Stimulated activated CD8-positive, alpha-beta memory T cell treated with anti-CD3 and anti-CD28 coated beads, Interleukin-7, amount 100 ng/mL, for 48 hours (primary cell): ENCODE data around the gene CD33.
A peak's percentile ranks its signal among the peaks of the same experiment; 100 is the strongest.

Experiments used
- DNase-seq, 2 donors: peaks; one replicate each; pipeline ENCODE4 v3.0.0-alpha.2; 2020; ENCODE audit warnings: low read depth in 1 of 2; ENCODE audit errors: extremely low read depth in 1 of 2

The CD33 gene

DNA sequence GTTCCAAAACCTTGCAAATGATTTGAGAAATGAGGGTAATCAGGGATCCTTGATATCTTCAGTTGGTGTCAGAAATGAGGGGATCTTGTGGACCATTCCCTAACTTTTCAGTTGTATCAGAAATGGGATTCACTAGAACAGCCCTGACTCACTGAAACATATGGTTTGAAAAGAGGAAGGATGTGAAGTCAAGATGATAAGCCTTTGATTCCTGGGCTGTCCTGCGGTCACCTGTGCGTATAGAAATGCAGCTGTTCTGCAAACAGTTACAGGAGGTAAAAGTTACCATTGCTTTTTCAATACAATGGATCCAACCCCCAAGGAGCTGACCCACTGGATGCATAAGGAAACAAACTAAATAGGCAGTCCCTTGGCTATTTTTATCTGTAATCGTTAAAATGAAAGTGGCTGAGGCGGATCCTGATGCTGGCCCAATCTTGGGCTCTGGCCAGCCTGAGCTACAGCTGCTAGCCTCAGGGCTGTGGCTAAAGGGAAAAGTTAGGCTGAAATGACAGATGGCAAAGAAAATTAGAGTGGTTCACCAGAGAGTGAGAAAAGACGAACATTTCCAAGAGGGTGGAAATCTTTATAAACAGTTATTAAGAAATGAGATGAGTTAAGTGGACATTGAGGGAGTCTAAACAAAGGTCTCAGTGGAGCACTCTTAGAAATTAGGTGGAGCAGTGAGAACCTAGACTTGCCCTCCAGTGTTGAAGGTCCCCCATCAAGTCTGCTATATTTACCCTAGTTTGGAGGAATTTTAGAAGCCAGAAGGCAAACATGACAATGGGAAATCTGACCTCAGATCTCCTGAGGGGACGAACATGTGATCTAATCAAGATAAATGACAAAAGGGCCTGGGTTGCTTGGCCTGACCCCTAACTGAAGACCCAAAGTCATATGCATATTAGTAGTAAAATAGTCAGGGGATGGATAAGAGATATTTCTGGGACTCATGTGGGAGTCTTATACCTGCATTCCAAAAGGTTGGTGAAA lies 33.6 kb downstream of the CD33 start:
- no peak for DNase-seq

DNA sequence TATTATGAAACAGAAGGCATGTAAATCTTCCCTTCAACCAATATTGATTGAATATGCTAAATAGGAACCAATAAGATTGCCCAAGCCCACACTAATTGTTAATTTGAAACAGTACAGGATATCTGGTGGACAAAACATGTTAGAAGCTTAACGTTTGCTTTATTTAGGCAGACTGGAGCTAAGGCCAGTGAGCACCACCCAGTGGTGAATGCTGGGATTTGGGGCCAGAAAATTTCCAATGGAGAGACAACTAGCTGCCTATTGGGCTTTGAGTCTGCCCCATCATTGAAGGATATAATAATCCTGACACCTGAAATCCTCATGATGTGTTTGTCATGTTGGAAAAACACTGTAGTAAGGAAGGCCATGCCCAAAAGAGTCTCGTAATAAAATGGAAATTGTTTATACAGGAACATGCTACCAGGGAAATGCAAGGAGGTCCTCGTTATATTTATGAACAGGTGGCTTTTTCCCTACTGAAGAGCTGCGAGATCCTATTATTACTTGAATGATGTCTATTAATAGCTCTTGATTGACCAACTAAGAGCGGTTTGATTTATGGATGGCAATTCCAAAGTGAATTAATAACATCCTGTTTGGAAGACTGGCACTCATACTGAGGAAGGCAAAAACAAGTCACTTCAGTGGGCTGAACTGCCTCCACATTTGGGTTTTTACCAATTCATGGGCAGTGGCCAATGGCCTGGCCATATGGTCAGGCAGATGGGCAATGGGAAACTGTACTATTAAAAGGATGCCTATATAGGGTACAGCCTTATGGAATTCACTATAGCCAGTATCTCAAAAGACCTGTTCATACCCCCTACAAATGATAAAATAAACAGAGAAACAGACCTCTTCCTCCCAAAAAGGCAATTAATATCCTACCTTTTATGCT lies 34.7 kb downstream of the CD33 start:
- DNase-seq = peak in 1 of 2 donors; percentile 18

DNA sequence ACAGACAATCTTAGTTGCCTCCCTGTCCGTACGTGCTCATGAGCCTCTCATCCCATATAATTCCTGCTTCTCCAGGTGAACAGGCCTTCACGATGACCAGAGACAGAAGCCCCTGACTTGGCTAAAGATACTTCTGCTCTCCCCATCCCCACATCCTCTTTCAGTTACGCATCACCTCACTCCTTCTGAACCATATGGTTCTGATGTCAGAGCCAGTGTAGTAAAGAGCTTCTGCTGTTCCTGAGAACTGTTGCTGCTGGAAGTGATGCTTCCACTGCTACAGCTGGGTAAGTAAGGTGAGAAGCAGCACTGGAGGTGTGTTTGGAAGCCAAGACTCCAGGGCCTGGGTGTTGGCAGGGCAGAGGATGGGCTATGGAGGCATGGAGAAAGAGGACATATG lies 38.9 kb downstream of the CD33 start:
- no peak for DNase-seq

DNA sequence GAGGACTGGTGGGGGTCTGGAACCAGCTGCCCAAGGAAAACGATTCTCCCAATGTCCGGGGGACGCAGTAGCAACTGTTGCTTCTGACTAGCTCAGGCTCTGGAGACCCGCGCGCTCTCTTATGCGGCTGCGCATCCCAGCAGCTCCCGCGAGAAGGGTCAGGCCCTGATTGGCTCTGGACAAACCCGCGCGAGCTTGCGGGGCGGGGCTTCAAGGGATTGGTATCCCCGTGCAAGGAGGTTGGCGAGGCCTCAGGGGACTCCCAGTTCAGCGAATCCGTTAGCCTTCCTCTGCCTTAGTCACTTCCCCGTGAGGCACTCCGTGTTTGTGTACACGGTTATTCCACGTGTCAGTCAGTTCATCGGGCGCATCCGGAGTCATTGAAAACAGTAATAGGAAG lies 46.2 kb downstream of the CD33 start:
- no peak for DNase-seq

DNA sequence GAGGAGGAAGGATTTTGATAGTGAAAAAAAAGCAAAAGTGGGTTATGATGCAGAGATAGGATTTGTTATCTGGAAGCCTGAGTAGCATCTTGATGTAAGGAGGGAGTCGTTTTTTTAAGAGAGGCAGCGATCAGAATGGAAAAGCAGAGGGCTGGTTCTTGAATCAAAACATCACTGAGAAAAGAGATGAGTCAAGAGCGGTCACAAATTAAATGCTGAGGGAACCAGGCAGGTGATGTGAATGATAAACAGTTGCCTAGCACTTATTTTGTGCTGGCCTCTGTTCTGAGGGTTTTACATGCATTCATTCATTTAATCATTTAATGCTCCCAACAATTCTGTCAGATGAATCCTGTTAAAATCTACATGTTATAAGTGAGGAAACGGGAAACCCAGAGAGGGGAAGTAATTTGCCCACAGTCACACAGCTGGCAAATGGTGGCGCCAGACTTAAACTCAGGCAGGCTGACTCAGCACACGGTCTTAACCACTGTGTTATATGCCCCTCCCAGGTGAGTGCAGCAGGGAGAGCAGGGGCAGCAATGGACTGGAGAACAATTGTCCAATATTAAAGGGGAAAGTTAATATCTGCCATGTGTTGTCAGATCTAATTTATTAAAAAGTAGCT lies 47.4 kb downstream of the CD33 start:
- DNase-seq = peak in 1 of 2 donors; percentile 17

DNA sequence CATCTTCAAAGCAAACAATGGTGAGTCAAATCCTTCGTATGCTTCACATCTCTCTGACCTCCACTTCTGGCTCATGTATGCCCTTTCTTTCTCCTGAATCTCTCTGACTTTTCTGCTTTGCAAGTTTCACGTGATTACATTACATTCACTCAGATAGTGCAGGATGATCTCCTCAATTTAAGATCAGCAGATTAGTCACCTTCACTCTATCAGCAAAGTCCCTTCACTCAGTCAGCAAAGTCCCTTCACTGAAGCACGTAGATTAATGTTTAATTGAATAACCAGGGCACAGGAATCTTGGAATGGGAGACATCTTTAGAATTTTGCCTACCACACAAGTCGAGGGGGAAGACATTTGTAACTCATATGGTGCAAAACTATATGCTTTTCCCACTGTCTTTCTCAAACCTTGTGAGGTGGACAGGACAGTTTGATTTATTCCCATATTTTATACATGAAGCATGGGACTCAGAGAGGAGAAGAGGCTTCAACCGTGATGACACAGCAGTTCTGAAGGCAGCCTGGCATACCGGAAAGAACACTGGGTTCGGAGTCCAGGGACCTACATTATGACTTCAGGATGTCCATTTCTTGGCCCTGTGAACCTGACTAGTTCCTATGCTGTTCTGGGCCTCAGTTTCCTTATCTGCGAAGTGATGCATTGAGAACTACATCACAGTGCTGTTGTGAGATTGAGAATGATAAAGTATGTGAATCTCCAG lies 49.3 kb downstream of the CD33 start:
- DNase-seq = no peak

DNA sequence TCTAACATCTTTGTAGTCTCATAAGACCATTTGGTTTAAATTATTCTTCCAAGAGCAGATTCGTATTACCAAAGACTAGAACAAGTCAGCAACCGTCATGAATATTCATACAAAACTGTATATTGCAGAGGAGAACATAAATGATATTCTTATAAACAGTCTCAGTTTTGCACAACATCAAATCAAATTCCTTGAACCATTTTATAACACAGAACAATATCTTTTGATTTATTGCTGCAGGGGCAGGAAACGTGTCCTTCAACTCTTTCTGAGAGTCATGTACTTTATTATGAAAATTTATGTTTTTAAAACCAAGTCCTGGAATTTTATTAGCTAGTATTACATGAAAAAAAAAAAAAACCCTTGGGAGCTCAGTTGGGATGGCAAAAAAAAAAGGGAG lies 52.2 kb downstream of the CD33 start:
- no peak for DNase-seq

DNA sequence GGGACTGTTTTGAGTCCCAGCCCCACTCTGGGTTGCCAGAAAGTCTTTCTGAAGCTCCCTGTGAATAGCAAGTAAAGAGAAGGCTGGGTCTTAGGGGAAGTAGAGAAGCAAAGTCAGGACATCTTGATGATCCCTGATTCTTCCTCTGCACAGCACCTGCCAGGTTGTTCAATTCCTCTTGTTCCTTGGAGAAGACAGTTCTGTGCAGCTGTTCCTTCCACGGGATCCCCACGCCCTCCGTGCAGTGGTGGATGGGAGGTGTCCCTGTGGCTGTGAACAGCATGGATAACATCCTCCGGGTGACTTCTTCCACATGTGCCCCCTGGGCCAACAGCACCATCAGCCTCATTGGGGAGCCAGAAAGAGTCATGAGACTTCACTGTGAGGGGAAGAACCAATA lies 57.5 kb downstream of the CD33 start:
- DNase-seq = no peak

DNA sequence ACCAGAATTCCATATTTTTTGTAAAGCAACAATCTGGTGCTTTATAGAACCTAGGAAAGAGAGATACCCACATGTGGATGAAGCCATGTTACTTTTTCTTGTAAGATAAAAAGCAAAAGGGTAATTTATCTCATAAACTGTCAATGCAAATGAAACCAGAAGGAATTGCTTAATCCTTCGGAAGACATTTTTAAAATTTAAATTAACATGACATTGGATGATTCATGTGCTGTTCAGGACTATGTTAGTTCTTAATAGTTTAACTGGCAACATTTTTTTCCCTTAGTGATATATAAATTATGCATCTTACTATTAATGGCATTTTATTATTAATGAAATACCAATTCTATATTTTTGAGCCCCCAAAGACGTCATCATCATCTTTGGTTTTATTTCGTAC lies 60.8 kb downstream of the CD33 start:
- no peak for DNase-seq
